Peyer's patch (tissue), 4 donors: ENCODE results near the gene MAD1L1. TPM values are rescaled to one million over a fixed set of nuclear protein-coding genes. Genes with fewer than 3 reads are reported as not detected.

Source experiments
- DNase-seq, 3 donors: peaks; one replicate each; pipeline ENCODE4 v3.0.0-alpha.2; 2017 to 2019
- H3K27ac ChIP-seq, 4 donors: fragments of 200-600 bp; sonication (generic); one replicate each; pipeline ENCODE4 v1.5.1; 2016 to 2019
- H3K27me3 ChIP-seq, 2 donors: fragments of 200-600 bp; sonication (generic); one replicate each; pipeline ENCODE4 v1.5.1; 2019
- H3K36me3 ChIP-seq, 3 donors: fragments of 200-600 bp; sonication (generic); one replicate each; pipeline ENCODE4 v1.5.1; 2016 to 2019
- H3K4me1 ChIP-seq, 4 donors: fragments of 200-600 bp; sonication (generic); one replicate each; pipeline ENCODE4 v1.5.1; 2016 to 2019
- H3K4me3 ChIP-seq, 4 donors: fragments of 200-600 bp; sonication (generic); 1 replicate in 3 of 4; 2 replicates in 1 of 4; pipeline ENCODE4 v1.5.1; 2016 to 2019; ENCODE audit warnings: mild to moderate bottlenecking in 1 of 4
- H3K9me3 ChIP-seq, 4 donors: fragments of 200-600 bp; sonication (generic); one replicate each; pipeline ENCODE4 v1.5.1; 2016 to 2019; ENCODE audit warnings: mild to moderate bottlenecking in 1 of 4
- CTCF ChIP-seq, 6 experiments: fragments of 450-650 bp in 4 of 6; fragments of 200-600 bp in 2 of 6; sonication (generic) in 1 of 6; IDR thresholded peaks; one replicate each; pipeline ENCODE4 v1.5.1; 2017 to 2019; ENCODE audit warnings: antibody characterized with exemption in 6 of 6, mild to moderate bottlenecking in 3 of 6, moderate library complexity in 1 of 6
- POLR2A ChIP-seq, 2 donors: fragments of 450-650 bp; IDR thresholded peaks; one replicate each; pipeline ENCODE4 v1.5.1; 2017; ENCODE audit warnings: antibody characterized with exemption in 2 of 2, mild to moderate bottlenecking in 2 of 2, moderate library complexity in 2 of 2
- total RNA-seq, 4 donors: library from RNA; depleted of rRNA; stranded (reverse); fragments of >200 nt; gene quantifications; one replicate each; pipeline ENCODE4 v1.1.0, GENCODE V29; 2016

Gene MAD1L1
- total RNA-seq, 4 donors from 2014 or later, result 43.9 to 417 (median 59.1) TPM

- Histone ChIP-seq H3K27ac (no peak overlapping the region), H3K27me3 (no peaks in the 10 kb centered on the region), H3K36me3 (no peaks in the 10 kb centered on the region), H3K4me3 (no peak overlapping the region), H3K9me3 (no peaks in the 10 kb centered on the region), H3K4me1 (no peaks in the 10 kb centered on the region)
- TF ChIP-seq CTCF (IDR thresholded peaks at IDR 0.05) (no peak), POLR2A (IDR thresholded peaks at IDR 0.05) (no peak)
- no peak for DNase-seq
Observed at GRCh38 chr7:2001601-2002442, 230.9 kb downstream of the MAD1L1 start.

GRCh38 chr7:2000746-2001321 is 231.9 kb downstream of the MAD1L1 start:
- Histone ChIP-seq H3K36me3 (no peaks in the 10 kb centered on the region), H3K9me3 (no peaks in the 10 kb centered on the region), H3K4me1 (no peaks in the 10 kb centered on the region), H3K27me3 (no peaks in the 10 kb centered on the region), H3K27ac (no peak overlapping the region), H3K4me3 (no peak overlapping the region)
- TF ChIP-seq POLR2A (IDR thresholded peaks at IDR 0.05) (no peak), CTCF (IDR thresholded peaks at IDR 0.05) (no peak)
- DNase-seq, result no peak

GRCh38 chr7:2000153-2000687 is 232.5 kb downstream of the MAD1L1 start:
- no peaks in the 10 kb centered on the region for H3K27me3 ChIP-seq
- DNase-seq, result no peak
- H3K27ac ChIP-seq, result no peak overlapping the region
- H3K36me3 ChIP-seq, result no peaks in the 10 kb centered on the region
- no peak for TF ChIP-seq CTCF (IDR thresholded peaks at IDR 0.05)
- no peak for TF ChIP-seq POLR2A (IDR thresholded peaks at IDR 0.05)
- H3K4me3 ChIP-seq, result no peak overlapping the region
- no peaks in the 10 kb centered on the region for H3K4me1 ChIP-seq
- no peaks in the 10 kb centered on the region for H3K9me3 ChIP-seq

- H3K4me3 ChIP-seq, result no peak overlapping the region
- H3K4me1 ChIP-seq, result no peaks in the 10 kb centered on the region
- no peaks in the 10 kb centered on the region for H3K27me3 ChIP-seq
- TF ChIP-seq POLR2A (IDR thresholded peaks at IDR 0.05) (no peak), CTCF (IDR thresholded peaks at IDR 0.05) (no peak)
- no peaks in the 10 kb centered on the region for H3K36me3 ChIP-seq
- no peak for DNase-seq
- H3K9me3 ChIP-seq, result no peaks in the 10 kb centered on the region
- no peak overlapping the region for H3K27ac ChIP-seq
Observed at GRCh38 chr7:1999278-1999984, 233.3 kb downstream of the MAD1L1 start.

GRCh38 chr7:1998146-1998545 is 234.6 kb downstream of the MAD1L1 start:
- TF ChIP-seq CTCF (IDR thresholded peaks at IDR 0.05) (no peak), POLR2A (IDR thresholded peaks at IDR 0.05) (no peak)
- H3K27me3 ChIP-seq, result no peaks in the 10 kb centered on the region
- no peaks in the 10 kb centered on the region for H3K36me3 ChIP-seq
- no peaks in the 10 kb centered on the region for H3K4me1 ChIP-seq
- H3K27ac ChIP-seq, result no peak overlapping the region
- H3K9me3 ChIP-seq, result no peaks in the 10 kb centered on the region
- H3K4me3 ChIP-seq, result no peak overlapping the region
- no peak for DNase-seq
